Suprapubic skin (tissue), 4 donors: ENCODE measurements around the gene GPX3. TPM values are rescaled to one million over a fixed set of nuclear protein-coding genes. Genes with fewer than 3 reads are reported as not detected.

Experiments
- DNase-seq, 2 donors: peaks; one replicate each; pipeline ENCODE4 v3.0.0-alpha.2; 2019; ENCODE audit warnings: low spot score in 2 of 2
- H3K27ac ChIP-seq: fragments of 200-600 bp; sonication (generic); one replicate; pipeline ENCODE4 v1.5.1; 2019
- H3K27me3 ChIP-seq: fragments of 200-600 bp; sonication (generic); one replicate; pipeline ENCODE4 v1.5.1; 2019
- H3K36me3 ChIP-seq: fragments of 200-600 bp; sonication (generic); one replicate; pipeline ENCODE4 v1.5.1; 2019
- H3K4me1 ChIP-seq: fragments of 200-600 bp; sonication (generic); one replicate; pipeline ENCODE4 v1.5.1; 2019
- H3K4me3 ChIP-seq: fragments of 200-600 bp; sonication (generic); one replicate; pipeline ENCODE4 v1.5.1; 2019; ENCODE audit warnings: mild to moderate bottlenecking
- H3K9me3 ChIP-seq: fragments of 200-600 bp; sonication (generic); one replicate; pipeline ENCODE4 v1.5.1; 2019
- CTCF ChIP-seq, 2 donors: fragments of 200-600 bp in 1 of 2; fragments of 450-650 bp in 1 of 2; sonication (generic) in 1 of 2; IDR thresholded peaks; one replicate each; pipeline ENCODE4 v1.5.1; 2016 to 2019; ENCODE audit warnings: antibody characterized with exemption in 2 of 2, mild to moderate bottlenecking in 1 of 2, moderate library complexity in 1 of 2
- EP300 ChIP-seq: sonication (generic); formaldehyde crosslinking; IDR thresholded peaks from one replicate; pipeline ENCODE4 v1.6.1; 2017; ENCODE audit warnings: antibody characterized with exemption
- POLR2A ChIP-seq, 2 donors: fragments of 450-650 bp; IDR thresholded peaks; one replicate each; pipeline ENCODE4 v1.6.1; 2017; ENCODE audit warnings: antibody characterized with exemption in 2 of 2, mild to moderate bottlenecking in 2 of 2, moderate library complexity in 2 of 2
- POLR2AphosphoS5 ChIP-seq, 3 donors: sonication (generic); formaldehyde crosslinking; IDR thresholded peaks; one replicate each; pipeline ENCODE4 v1.6.1; 2017; ENCODE audit warnings: antibody characterized with exemption in 3 of 3
- WGBS: methylation state at CpG from one replicate; pipeline ENCODE4 v1.1.5; 2018; 5-methylcytosine and 5-hydroxymethylcytosine counted together
- total RNA-seq, 4 donors: library from RNA; depleted of rRNA; stranded (reverse); fragments of >200 nt; gene quantifications; one replicate each; pipeline ENCODE4 v1.1.0, GENCODE V29; 2016

Gene GPX3
- total RNA-seq, 4 donors from 2014 or later, result 242 to 601 (median 378) TPM

DNA sequence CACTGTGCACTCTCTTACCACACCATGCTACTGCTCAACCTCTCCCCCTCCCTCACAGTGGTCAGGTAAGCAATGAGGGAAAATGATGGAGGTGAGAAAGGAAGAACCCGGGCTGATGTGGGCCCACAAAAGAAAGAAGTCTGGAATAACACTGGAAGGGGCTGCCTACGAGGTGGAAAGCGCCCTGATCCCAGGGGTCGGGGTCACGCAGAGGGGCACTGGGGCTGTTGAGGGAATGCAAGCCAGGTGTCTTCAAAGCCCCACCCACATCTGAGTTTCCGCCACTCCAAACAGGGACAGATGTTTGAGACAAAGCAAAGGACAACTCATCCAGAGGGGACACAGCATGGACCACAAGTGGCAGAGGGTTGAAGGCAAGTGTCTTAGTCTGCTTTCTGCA lies 56.2 kb downstream of the GPX3 start:
- Histone ChIP-seq H3K36me3 (peaks cover 7% of the 10 kb centered on the region), H3K27ac (no peak overlapping the region), H3K4me1 (peaks cover 56% of the 10 kb centered on the region), H3K4me3 (no peak overlapping the region), H3K27me3 (no peaks in the 10 kb centered on the region), H3K9me3 (no peaks in the 10 kb centered on the region)
- no peak for TF ChIP-seq POLR2AphosphoS5 (IDR thresholded peaks at IDR 0.05)
- TF ChIP-seq CTCF (IDR thresholded peaks at IDR 0.05), result no peak
- TF ChIP-seq POLR2A (IDR thresholded peaks at IDR 0.05), result no peak
- TF ChIP-seq EP300, result no peak
- no peak for DNase-seq
- WGBS, result 92% methylated on average over 6 of the region's 6 CpGs

DNA sequence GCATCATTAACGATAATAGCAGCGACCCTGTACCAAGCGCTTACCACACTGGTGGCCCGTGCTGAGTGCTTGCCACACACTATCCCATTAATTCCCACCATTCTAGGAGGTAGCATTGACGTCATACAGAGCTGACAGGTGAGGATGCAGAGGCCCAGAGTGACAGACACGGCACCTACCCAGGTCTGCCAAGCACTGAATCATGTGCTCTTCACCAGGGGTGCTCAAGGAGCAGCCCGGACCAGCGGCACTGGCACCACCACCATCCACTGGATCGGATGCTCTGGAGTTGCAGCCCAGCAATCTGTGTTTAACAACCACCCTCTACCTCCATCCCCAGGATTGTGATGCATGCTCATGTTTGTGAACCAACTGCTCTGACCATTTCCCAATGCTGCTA lies 57.0 kb downstream of the GPX3 start:
- Histone ChIP-seq H3K27me3 (no peaks in the 10 kb centered on the region), H3K4me1 (peaks cover 61% of the 10 kb centered on the region), H3K9me3 (no peaks in the 10 kb centered on the region), H3K4me3 (no peak overlapping the region), H3K36me3 (peaks cover 7% of the 10 kb centered on the region), H3K27ac (no peak overlapping the region)
- DNase-seq, result no peak
- 95% methylated on average over 9 of the region's 9 CpGs for WGBS
- TF ChIP-seq CTCF (IDR thresholded peaks at IDR 0.05) (no peak), EP300 (no peak), POLR2A (IDR thresholded peaks at IDR 0.05) (no peak), POLR2AphosphoS5 (IDR thresholded peaks at IDR 0.05) (no peak)

GRCh38 chr5:151077967-151078366 lies 57.6 kb downstream of the GPX3 start:
- Histone ChIP-seq H3K4me1 (peaks cover 61% of the 10 kb centered on the region), H3K36me3 (peaks cover 7% of the 10 kb centered on the region), H3K27ac (no peak overlapping the region), H3K9me3 (no peaks in the 10 kb centered on the region), H3K4me3 (no peak overlapping the region), H3K27me3 (no peaks in the 10 kb centered on the region)
- no peak for DNase-seq
- TF ChIP-seq POLR2A (IDR thresholded peaks at IDR 0.05) (no peak), CTCF (IDR thresholded peaks at IDR 0.05) (no peak), POLR2AphosphoS5 (IDR thresholded peaks at IDR 0.05) (no peak)
- WGBS, result 97% methylated on average over 3 of the region's 3 CpGs

Other genes starting within 250 kb of the GPX3 start
- gene SMIM3, start 241.8 kb upstream of the GPX3 start, total RNA-seq, result 10 to 100 TPM in 3 of 4 donors, 1 to 10 TPM in 1; 7.1 to 18.7 (median 14.1) TPM
- not detected for gene IRGM, start 174.1 kb upstream of the GPX3 start, total RNA-seq
- 1 to 10 TPM; 2.1 to 5.1 (median 3.3) TPM for gene ZNF300, start 115.6 kb upstream of the GPX3 start, total RNA-seq
- gene TNIP1, start 60.4 kb downstream of the GPX3 start, total RNA-seq, result 10 to 100 TPM; 47.5 to 94.7 (median 70.9) TPM
- gene ANXA6, start 137.2 kb downstream of the GPX3 start, total RNA-seq, result 10 to 100 TPM; 21.7 to 64.4 (median 49.5) TPM
- 10 to 100 TPM; 11.5 to 32.3 (median 26.8) TPM for gene CCDC69, start 203.5 kb downstream of the GPX3 start, total RNA-seq
- 100 to 1,000 TPM in 3 of 4 donors, 10 to 100 TPM in 1; 99.3 to 167 (median 126) TPM for gene GM2A, start 232.6 kb downstream of the GPX3 start, total RNA-seq